Amniotic stem cell (primary cell): Measurements from ENCODE around the gene FNIP2.

Experiments used
- DNase-seq: peaks from one replicate; lab custom pipeline; 2025; lab: John Stamatoyannopoulos, UW

The FNIP2 gene

GRCh38 chr4:158763462-158763861 lies 5.4 kb upstream of the FNIP2 start:
- no peak for DNase-seq

- no peak for DNase-seq
These were observed 2.3 kb upstream of the FNIP2 start for GRCh38 chr4:158766434-158767044.

- DNase-seq, result no peak
These were observed 1.4 kb upstream of the FNIP2 start for GRCh38 chr4:158767451-158767850.

GRCh38 chr4:158769175-158769921 lies 522 bp downstream of the FNIP2 start:
- DNase-seq, result no peak

GRCh38 chr4:158770671-158771070 lies 1.8 kb downstream of the FNIP2 start:
- no peak for DNase-seq

GRCh38 chr4:158771776-158772175 lies 3.0 kb downstream of the FNIP2 start:
- no peak for DNase-seq

GRCh38 chr4:158775091-158775651 lies 6.3 kb downstream of the FNIP2 start:
- no peak for DNase-seq

- DNase-seq, result no peak
These were observed 7.3 kb downstream of the FNIP2 start for GRCh38 chr4:158776106-158776505.

- no peak for DNase-seq
These were observed 8.8 kb downstream of the FNIP2 start for GRCh38 chr4:158777423-158778155.

- no peak for DNase-seq
These were observed 9.4 kb downstream of the FNIP2 start for GRCh38 chr4:158778156-158778711.

- DNase-seq, result no peak
These were observed 9.9 kb downstream of the FNIP2 start for GRCh38 chr4:158778712-158779111.

- no peak for DNase-seq
These were observed 13.1 kb downstream of the FNIP2 start for GRCh38 chr4:158781963-158782362.

GRCh38 chr4:158782551-158783360 lies 13.9 kb downstream of the FNIP2 start:
- DNase-seq, result no peak

GRCh38 chr4:158783785-158784184 lies 15.0 kb downstream of the FNIP2 start:
- DNase-seq, result no peak

- no peak for DNase-seq
These were observed 16.9 kb downstream of the FNIP2 start for GRCh38 chr4:158785718-158786117.

GRCh38 chr4:158786121-158786601 lies 17.3 kb downstream of the FNIP2 start:
- no peak for DNase-seq

GRCh38 chr4:158786955-158787354 lies 18.1 kb downstream of the FNIP2 start:
- no peak for DNase-seq

GRCh38 chr4:158787709-158788475 lies 19.1 kb downstream of the FNIP2 start:
- no peak for DNase-seq

- no peak for DNase-seq
These were observed 19.7 kb downstream of the FNIP2 start for GRCh38 chr4:158788516-158788915.

- no peak for DNase-seq
These were observed 21.0 kb downstream of the FNIP2 start for GRCh38 chr4:158789853-158790252.

- DNase-seq, result no peak
These were observed 24.2 kb downstream of the FNIP2 start for GRCh38 chr4:158793021-158793420.
